Adrenal gland (tissue), 12 donors: ENCODE results near the gene ZIC1. TPM values are rescaled to one million over a fixed set of nuclear protein-coding genes. Genes with fewer than 3 reads are reported as not detected.

Source experiments
- DNase-seq, 7 donors: peaks; one replicate each; pipeline ENCODE4 v3.0.0-alpha.2; 2019 to 2020
- H3K27ac ChIP-seq, 5 donors: fragments of 200-600 bp; sonication (generic) in 4 of 5; 1 replicate in 3 of 5; 2 replicates in 2 of 5; pipeline versions ENCODE4 v1.5.1 to v1.8.0; 2016 to 2020; ENCODE audit warnings: mild to moderate bottlenecking in 1 of 5
- H3K27me3 ChIP-seq: fragments of 200-600 bp; 2 replicates; pipeline ENCODE4 v1.8.0; 2021
- H3K36me3 ChIP-seq, 2 donors: fragments of 200-600 bp; replicated peaks in 1 of 2; 1 replicate in 1 of 2; 2 replicates in 1 of 2; pipeline versions ENCODE4 v1.5.1 to v1.8.0; 2018 to 2022
- H3K4me1 ChIP-seq, 2 donors: fragments of 200-600 bp; replicated peaks in 1 of 2; 1 replicate in 1 of 2; 2 replicates in 1 of 2; pipeline versions ENCODE4 v1.5.1 to v1.8.0; 2018 to 2021
- H3K4me3 ChIP-seq, 4 donors: fragments of 200-600 bp; sonication (generic) in 3 of 4; one replicate each; pipeline ENCODE4 v1.5.1; 2016 to 2018
- H3K9me3 ChIP-seq, 3 donors: fragments of 200-600 bp; sonication (generic) in 1 of 3; replicated peaks in 1 of 3; 1 replicate in 2 of 3; 2 replicates in 1 of 3; pipeline versions ENCODE4 v1.5.1 to v1.8.0; 2016 to 2021
- POLR2A ChIP-seq, 2 donors: fragments of 450-650 bp; IDR thresholded peaks; one replicate each; pipeline ENCODE4 v1.6.1; 2017; ENCODE audit warnings: antibody characterized with exemption in 2 of 2, mild to moderate bottlenecking in 2 of 2, moderate library complexity in 1 of 2
- WGBS, 4 donors: extraction: QIAGEN DNeasy Blood & Tissue Kit in 2 of 4; methylation state at CpG; one replicate each; pipeline versions ENCODE4 v1.1.5 to v1.1.7; 2013 to 2017; 5-methylcytosine and 5-hydroxymethylcytosine counted together
- intact Hi-C, 2 donors: fragments of 100-400 bp; cut with DNase I; formaldehyde crosslinking; loops; one replicate each; pipeline versions ENCODE4 v1.14.1 to v1.15.0; 2022 to 2023
- polyA plus RNA-seq, 3 donors: library from polyadenylated mRNA; stranded (reverse); fragments of 200-250 nt in 2 of 3; fragments of 350-450 nt in 1 of 3; fragmentation: Illumina TruSeq in 1 of 3; extraction: RNeasy Lipid Tissue Mini Kit (QIAGEN cat#74804) in 1 of 3; gene quantifications; one replicate each; pipeline ENCODE4 v1.2.3, GENCODE V29; 2013 to 2014
- total RNA-seq, 9 donors: library from RNA; depleted of rRNA in 4 of 9; stranded (reverse); fragments of >200 nt in 4 of 9; fragments of 120-200 nt in 1 of 9; fragmentation: NEBNext Ultra II Directional in 1 of 9; extraction: Animal tissue kit (Norgen Biotek cat#: 25700) in 1 of 9; gene quantifications; one replicate each; pipeline versions ENCODE4 v1.1.0 to v1.2.4, GENCODE V29; 2013 to 2023
- TF ChIP-seq, protein P1 (sequence below), 6 experiments: fragments of 450-650 bp in 4 of 6; fragments of 200-600 bp in 2 of 6; sonication (generic) in 1 of 6; IDR thresholded peaks; 1 replicate in 5 of 6; 2 replicates in 1 of 6; pipeline versions ENCODE4 v1.5.1 to v1.8.0; 2016 to 2021; ENCODE audit warnings: antibody characterized with exemption in 6 of 6, mild to moderate bottlenecking in 2 of 6, moderate library complexity in 1 of 6
- donor health status: healthy with polysubstance abuse.
- donor health status: Bipolar disorder and iron deficiency.
- donor health status: DM: yes; HTN: yes; CAD: no.
- donor health status: DM: no; HTN: no; CAD: no.
- donor health status: DM: no; HTN: no; CAD: no.
- donor health status: DM: yes; HTN: yes; CAD: no.

The ZIC1 gene
- total and polyA plus RNA-seq, 12 donors = 0.08 to 0.64 (median 0.32) TPM; not detected in 9

DNA sequence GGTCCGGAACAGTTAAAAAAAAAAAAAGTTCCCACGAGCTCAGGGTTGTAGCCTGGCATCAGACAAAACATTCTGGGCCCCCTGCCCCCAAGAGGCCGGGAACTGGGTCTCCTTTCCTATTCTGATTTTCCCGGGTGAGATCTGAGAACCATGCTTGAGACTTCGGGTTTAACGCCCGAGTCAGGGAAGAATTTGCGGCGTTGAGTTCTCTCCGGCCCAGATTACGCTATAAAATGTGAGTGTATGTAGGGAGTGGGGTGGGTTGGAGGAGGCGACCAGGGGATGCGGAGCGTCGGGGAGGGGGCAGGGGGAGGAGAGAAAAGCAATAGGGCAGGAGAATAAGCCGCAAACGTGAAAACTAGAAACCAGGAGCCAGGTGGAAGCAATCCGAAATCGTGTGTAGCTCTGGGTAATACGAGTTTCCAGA lies 2.7 kb downstream of the ZIC1 start:
- Histone ChIP-seq H3K4me3 (no peak overlapping the region), H3K27ac (no peak overlapping the region), H3K27me3 (peaks cover 96% of the 10 kb centered on the region), H3K36me3 (no peaks in the 10 kb centered on the region), H3K4me1 (peaks cover 0 to 32% of the 10 kb centered on the region in 2 donors), H3K9me3 (no peaks in the 10 kb centered on the region)
- intact Hi-C loops = no loop called here
- no peak for DNase-seq
- 12 to 19% (median 12%) methylated on average over 20 of the region's 20 CpGs for WGBS, 4 donors
- TF ChIP-seq, protein P1, sequence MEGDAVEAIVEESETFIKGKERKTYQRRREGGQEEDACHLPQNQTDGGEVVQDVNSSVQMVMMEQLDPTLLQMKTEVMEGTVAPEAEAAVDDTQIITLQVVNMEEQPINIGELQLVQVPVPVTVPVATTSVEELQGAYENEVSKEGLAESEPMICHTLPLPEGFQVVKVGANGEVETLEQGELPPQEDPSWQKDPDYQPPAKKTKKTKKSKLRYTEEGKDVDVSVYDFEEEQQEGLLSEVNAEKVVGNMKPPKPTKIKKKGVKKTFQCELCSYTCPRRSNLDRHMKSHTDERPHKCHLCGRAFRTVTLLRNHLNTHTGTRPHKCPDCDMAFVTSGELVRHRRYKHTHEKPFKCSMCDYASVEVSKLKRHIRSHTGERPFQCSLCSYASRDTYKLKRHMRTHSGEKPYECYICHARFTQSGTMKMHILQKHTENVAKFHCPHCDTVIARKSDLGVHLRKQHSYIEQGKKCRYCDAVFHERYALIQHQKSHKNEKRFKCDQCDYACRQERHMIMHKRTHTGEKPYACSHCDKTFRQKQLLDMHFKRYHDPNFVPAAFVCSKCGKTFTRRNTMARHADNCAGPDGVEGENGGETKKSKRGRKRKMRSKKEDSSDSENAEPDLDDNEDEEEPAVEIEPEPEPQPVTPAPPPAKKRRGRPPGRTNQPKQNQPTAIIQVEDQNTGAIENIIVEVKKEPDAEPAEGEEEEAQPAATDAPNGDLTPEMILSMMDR (IDR thresholded peaks at IDR 0.05) = no peak
- TF ChIP-seq POLR2A (IDR thresholded peaks at IDR 0.05) = no peak

DNA sequence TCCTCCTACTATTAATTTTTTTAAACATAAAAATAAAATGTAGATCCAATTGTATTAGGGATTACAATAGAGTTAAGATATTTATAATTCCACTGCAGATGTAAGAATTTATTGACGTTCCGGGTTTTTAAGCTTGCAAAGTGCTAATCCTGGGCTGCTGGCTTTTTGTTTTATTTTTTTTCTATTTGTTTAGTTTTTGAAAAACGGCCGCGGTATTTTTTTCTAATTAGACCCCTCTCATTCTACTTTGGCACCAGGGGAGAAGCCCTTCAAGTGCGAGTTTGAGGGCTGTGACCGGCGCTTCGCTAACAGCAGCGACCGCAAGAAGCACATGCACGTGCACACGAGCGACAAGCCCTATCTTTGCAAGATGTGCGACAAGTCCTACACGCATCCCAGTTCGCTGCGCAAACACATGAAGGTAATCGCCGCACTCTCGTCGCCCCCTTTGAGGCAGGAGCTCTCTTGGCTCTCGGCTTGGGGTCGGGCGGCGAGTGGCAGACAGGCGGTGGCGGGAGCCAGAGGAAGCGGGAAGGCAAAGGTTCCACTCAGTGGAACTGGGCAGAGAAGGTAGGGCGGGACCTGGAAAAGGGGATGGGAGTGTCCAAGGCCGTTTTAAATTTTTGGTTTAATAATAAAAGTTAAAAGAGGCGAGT lies 3.2 kb downstream of the ZIC1 start:
- peaks cover 0 to 32% of the 10 kb centered on the region in 2 donors for H3K4me1 ChIP-seq
- intact Hi-C loops = no loop called here

DNA sequence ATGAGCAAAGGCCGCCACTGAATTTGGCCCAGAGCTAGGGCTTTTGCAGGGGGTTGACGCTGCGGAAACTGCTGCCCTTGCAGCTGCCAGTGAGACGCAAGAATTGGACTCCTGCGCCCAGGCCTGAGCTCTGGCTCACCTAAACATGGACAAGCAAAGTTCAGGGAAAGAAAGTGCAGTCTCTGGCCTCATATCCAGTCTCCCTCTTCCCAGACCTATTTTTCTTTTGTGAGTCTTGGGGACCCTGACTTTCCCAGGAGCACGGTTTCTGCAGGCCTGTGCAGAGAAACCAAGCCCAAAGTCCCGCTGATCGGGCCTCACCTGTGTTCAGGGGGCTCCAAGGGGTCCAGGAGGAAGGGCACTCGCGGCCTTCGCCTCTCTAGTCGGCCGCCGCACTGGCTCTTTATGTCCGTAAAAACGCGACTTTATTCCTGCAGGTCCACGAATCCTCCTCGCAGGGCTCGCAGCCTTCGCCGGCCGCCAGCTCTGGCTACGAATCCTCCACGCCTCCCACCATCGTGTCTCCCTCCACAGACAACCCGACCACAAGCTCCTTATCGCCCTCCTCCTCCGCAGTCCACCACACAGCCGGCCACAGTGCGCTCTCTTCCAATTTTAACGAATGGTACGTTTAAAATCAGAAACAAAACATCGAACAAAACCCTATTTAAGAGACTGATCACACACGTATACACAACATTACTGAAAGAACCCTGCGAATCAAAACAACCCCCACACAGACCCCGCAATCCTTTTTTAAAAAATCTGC lies 3.9 kb downstream of the ZIC1 start:
- Histone ChIP-seq H3K4me3 (peak overlapping the region in 1 of 4 donors; percentile 36), H3K9me3 (no peaks in the 10 kb centered on the region), H3K4me1 (peaks cover 0 to 32% of the 10 kb centered on the region in 2 donors), H3K27ac (no peak overlapping the region), H3K27me3 (peaks cover 84% of the 10 kb centered on the region), H3K36me3 (no peaks in the 10 kb centered on the region)
- intact Hi-C loops = no loop called here
- WGBS, 4 donors = 11 to 14% (median 13%) methylated on average over 21 to 37 of the region's 37 CpGs
- no peak for DNase-seq
- TF ChIP-seq POLR2A (IDR thresholded peaks at IDR 0.05) = no peak
- TF ChIP-seq, protein P1 (IDR thresholded peaks at IDR 0.05) = no peak

More for the DNA sequence above, 3.2 kb downstream of the ZIC1 start:
- H3K27ac ChIP-seq = no peak overlapping the region
- 12 to 17% (median 16%) methylated on average over 31 to 32 of the region's 32 CpGs for whole genome bisulfite sequencing, 4 donors
- H3K27me3 ChIP-seq = peaks cover 90% of the 10 kb centered on the region
- no peaks in the 10 kb centered on the region for H3K36me3 ChIP-seq
- H3K9me3 ChIP-seq = no peaks in the 10 kb centered on the region
- TF ChIP-seq POLR2A (IDR thresholded peaks at IDR 0.05) = no peak
- TF ChIP-seq, protein P1 (IDR thresholded peaks at IDR 0.05) = no peak
- H3K4me3 ChIP-seq = no peak overlapping the region
- peak in 1 of 7 donors; percentile 11 for DNase-seq

DNA sequence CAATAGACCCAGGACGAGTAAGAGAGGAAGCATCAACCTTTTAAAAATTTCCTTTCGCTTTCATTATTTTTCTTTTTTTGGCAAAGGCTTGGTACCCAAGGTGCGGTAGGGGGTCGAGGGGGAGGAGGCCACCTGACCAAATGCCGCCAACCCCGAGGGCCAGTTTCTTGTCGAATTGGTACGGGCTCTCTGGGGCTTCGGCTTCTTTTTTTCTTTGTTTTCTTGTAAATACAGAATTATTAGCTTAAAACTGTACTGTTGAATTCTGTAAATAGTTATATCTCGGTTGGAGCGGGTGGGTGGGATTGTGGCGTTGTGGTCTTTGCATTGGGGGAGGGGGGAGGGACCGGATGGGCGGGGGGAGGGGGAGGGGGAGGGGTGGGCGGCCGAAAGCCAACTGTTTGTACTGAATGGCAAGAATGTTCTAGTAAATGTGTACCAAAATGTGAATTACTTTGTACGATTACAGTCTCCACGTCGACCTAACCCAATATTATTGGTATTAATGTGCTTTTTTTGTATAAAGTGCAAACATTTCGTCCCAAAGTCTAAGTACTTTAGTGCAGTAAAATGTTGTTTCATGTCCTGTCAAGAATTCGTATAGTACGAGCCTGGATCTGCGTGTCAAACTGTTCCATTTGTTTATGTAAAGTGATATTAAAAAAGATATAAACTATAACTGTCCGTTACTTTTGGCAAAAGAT lies 4.7 kb downstream of the ZIC1 start:
- Histone ChIP-seq H3K27me3 (peaks cover 84% of the 10 kb centered on the region), H3K36me3 (no peaks in the 10 kb centered on the region), H3K4me3 (peak overlapping the region in 1 of 4 donors; percentile 36), H3K9me3 (no peaks in the 10 kb centered on the region), H3K27ac (no peak overlapping the region), H3K4me1 (peaks cover 0 to 34% of the 10 kb centered on the region in 2 donors)
- DNase-seq = no peak
- 8 to 12% (median 10%) methylated on average over 23 to 24 of the region's 24 CpGs for WGBS, 4 donors
- intact Hi-C loops = no loop called here
- TF ChIP-seq POLR2A (IDR thresholded peaks at IDR 0.05) = no peak
- TF ChIP-seq, protein P1 (IDR thresholded peaks at IDR 0.05) = no peak
